Measurements from ENCODE around the gene MARCHF2.

The MARCHF2 gene

DNA sequence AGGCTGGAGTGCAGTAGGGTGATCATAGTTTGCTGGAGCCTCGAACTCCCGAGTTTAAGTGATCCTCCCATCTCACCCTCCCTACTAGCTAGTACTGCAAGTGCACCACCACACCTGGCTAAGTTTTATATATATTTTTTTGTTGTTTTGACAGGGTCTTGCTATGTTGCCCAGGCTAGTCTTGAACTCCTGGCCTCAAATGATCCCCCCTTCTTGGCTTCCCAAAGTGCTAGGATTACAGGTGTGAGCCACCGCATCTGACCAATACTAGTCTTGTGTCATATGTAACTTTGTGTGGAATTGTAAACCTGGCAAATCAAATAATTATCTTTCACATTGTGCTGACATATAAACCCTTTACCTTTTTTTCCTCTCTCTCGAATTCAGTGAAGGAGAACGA lies 41.9 kb downstream of the MARCHF2 start:
- DNase-seq: no peak

DNA sequence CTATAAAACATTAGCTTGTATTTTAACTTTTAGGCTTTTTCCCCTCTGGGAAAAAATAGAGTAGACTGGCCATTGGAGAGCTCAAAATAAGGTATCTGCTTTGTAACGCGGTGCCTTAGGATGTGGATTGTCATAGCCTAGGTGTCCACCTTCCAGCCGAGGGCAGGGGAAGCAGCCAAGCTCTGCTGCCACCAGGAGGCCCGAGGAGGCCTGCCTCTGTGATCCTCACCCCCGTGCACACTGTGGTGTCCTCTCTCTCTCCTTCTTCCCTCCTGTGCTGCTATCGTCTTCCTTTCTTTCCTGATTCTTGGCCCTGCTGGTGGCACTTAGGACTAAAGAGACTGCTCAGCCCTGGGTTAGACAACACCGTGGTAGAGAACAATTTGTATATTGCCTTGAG lies 43.0 kb downstream of the MARCHF2 start:
- DNase-seq: no peak

DNA sequence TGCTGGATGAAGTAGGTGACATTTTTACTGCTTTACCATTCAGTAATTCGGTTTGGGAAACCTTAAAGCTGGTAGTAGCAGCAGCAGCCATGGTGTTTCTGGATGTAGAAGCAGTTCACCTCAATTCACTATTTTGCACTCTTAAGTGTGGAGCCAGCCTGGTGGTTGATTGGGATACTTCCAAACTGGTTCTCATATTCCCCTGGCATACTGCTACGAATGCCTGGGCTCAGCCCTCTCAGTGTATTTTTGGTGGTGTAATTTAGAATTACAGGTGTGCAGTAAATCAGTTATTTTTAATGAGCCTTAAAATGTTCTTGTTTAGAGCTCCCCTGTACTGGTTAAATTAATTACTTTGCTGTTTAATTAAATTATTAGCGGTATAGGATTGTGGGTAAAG lies 44.1 kb downstream of the MARCHF2 start:
- no peak for DNase-seq

DNA sequence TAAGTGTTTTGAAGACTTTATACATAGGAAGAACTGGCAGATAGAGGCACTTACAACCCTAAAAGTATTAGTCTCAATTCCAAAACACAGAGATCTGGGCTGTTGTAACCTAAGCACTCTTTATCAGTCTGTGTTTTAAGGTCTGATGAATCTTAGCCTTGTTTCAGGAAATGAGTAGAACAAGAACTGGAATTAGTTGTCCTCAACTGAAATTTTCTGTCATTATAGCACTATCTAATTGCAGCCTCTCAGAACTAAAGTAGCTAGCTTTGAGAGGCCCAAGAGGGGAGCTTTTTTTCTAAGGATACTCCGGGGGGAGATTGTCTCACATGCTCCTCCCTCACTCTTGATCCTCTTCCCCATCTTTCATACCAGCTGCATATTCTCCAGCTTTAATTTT lies 44.7 kb downstream of the MARCHF2 start:
- no peak for DNase-seq

DNA sequence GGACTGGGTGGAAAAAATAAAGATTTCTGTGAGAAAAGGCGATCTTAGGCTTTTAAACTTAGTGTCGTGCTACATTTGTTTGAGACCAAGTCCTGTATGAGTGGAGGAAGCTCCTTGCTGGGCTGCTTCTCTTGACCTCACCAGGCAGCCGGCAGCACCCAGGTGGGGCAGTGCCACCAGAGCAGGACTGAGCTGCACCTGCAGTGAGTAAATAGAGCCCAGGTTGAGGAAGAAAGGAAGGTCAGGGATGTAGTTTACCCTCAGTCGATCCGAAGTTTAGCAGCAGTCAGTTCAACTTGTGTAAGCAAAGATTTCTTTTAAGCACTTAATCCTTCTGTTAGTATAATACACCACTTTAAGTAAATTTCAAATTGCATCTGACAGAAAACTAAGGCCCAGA lies 45.3 kb downstream of the MARCHF2 start:
- no peak for DNase-seq

DNA sequence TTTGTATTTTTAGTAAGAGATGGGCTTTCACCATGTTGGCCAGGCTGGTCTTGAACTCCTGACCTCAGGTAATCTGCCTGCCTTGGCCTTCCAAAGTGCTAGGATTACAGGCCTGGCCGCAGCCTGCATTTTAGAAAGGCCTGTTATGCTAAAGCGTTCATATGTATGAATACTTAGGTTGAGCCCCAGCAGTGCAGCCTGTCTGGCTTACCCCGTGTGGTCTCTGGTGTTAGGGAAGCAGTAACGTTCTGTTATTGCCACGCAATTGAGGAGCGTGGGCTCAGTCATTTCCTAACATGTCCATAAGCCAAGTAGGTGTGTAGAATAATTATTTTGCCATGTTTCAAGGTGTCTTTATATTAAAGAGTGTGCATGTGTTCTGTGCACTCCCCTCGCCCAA lies 46.0 kb downstream of the MARCHF2 start:
- no peak for DNase-seq

DNA sequence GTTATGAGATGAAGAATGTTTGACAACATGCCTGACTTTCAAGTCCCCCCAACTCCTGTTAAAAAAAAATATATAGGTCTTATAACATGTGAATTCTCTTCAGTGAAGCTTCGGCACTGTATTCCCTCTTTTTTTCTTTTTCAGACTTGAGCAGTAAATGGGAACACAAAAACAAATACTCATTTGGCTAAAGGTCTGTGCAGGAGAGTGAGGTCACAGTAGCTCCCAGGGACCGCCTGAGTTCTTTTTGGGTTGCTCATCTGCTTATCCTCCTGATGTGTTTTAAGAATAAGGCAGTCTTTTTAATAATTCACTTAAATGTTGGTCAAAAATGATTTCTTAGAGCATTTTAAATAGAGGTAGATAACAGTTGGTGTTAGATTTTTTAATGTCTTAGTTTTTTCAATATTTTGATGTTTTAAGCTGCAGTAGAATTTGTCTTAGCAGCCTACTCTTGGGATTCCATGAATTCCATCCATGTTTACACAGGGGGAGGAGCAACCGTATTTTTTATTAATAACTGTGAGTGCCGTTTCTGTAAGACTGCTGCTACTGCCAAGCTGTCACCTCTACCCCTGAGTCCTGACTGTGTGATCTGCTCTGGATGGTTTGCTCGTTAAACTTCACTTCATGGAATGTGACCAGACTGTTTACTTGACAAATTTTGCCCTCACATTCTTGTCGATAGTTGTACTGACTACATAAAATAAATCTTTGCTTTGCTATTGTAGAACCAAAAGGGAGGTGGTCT lies 46.6 kb downstream of the MARCHF2 start:
- no peak for DNase-seq

DNA sequence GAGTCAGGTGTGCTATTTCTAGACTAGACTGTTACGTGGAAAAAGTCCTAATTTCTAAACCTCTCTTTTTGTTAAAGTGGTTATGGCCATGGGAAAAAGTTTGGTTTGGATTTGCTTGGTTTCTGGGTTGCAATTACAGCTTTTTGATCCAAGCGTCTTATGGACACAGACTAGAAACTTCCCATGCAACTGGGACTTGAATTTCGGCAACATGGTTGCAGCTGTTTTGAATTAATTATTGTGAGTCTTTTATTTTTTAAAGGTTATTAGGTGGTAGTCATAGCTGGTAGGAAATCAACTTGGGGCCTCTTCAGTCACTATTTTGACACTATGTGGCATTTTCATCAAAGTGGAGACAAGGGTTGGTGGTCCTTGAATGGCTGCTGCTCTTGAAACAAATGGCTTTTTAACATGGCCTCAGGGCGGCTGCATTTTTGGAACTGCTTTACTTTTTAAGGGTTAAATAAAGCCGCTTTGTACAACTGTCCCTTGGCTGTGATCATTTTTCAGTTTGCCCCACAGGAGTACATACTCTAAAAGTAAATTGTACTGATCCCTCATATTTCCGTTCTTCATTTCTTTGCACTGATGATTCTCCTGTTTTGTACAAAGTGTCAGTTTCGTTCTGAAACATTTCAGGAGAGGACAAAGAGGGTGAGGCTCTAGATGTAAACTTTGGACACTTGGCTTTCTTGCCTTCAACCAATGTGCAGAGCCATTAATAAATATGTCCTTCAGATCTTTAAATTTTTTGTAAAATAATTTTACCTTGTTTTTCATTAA lies 47.6 kb downstream of the MARCHF2 start:
- no peak for DNase-seq

DNA sequence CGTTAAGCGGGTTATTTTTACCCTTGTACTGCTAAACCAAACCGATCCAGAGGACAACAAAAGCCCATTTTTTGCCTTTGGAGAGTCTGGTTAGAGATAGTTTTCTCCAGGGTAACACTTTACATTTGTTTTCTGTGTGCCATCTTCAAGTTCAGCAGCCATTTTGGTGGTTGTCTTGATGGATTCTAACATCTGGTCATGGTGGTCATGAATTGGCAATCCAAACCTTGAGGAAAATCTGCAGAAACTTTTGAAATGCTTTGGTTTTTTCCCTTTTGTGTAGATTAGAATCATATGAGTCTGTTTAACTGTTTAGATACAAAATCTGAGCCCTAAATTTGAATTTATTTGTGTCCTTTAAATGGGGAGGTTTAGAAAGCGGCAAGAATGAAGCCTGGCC lies 48.3 kb downstream of the MARCHF2 start:
- no peak for DNase-seq

DNA sequence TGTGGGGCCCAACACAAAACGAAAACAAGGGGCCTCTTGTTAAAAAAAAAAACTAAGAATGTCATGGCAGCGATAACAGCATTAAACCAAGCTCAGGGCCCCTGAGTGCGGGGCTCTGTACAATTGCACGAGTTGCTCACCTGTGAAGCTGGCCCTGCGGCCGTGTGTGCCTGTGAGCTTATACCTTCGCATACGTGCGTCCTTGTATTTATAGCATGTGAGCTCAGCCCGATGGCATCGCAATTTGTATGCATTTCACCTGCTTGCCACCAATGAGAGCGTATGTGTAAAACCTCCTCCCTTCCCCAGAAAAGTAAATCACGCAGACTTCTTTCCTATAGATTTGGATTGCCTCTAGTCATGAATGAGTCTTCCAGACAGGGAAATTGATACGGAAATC lies 48.8 kb downstream of the MARCHF2 start:
- no peak for DNase-seq

DNA sequence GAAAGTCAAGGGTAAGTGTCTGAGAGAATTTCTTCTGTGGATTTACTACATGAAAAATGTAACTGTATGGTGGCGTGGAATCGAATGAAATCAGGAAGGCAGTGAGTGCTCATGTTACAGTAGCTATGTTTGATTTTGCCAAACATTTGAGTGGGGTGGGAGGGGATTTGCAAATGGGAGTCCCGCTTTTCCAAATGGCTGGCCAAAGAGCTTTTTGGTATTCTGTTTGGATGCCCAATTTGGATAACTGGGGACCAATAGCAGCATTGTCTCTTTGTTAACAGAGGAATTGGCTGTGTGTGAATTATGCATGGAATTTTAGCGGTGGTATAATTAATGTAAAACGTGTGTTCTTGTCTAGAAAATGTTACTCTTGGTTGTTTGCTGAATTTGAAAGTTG lies 49.5 kb downstream of the MARCHF2 start:
- DNase-seq: no peak

DNA sequence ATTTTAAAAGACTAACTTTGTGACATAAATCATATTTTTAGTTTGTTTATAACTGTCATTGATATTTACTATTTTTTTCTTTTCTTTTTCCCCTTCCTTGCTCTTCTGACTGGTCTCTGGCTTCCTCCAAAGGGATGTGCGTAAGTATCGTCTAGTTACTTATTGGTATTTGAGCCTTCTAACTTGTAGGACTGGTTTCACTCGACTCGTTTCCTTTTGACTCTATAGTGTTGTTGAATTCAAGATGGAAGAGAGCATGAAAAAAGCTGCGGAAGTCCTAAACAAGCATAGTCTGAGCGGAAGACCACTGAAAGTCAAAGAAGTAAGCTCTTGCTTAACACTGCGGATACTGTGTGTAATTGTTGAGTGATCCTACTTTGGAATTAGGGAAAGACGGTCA lies 50.3 kb downstream of the MARCHF2 start:
- no peak for DNase-seq

DNA sequence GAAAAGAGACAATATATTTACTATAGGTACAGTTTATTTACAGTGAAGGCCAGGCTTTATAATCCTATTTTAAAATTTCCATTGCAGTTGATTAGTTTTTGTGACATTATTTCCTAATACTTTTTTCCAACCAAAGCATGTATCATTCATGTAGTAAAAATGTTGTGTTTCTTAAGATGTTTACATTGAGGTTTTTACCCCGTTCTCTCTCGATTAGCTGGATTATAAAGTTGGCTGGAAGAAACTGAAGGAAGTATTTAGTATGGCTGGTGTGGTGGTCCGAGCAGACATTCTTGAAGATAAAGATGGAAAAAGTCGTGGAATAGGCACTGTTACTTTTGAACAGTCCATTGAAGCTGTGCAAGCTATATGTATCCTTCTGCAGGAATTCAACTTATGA lies 52.9 kb downstream of the MARCHF2 start:
- DNase-seq: no peak

DNA sequence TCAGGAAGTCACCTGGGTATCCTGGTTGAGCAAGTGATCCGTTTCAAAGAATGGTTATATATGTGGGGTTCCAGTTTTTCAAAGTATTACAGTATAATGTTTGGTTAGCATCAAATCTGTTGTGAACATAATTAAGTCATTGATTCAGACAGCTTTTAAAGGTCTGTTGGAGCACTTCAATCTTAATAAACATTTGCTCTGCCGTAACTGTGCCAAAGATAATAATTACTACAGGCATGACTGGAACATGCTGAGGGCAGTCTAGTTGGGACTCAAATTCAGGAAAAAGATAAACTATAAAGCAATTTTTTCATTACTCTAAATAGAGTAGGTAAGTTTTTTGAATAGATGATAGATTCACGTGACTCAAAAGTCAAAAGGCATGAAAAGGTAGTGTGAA lies 55.0 kb downstream of the MARCHF2 start:
- DNase-seq: no peak

DNA sequence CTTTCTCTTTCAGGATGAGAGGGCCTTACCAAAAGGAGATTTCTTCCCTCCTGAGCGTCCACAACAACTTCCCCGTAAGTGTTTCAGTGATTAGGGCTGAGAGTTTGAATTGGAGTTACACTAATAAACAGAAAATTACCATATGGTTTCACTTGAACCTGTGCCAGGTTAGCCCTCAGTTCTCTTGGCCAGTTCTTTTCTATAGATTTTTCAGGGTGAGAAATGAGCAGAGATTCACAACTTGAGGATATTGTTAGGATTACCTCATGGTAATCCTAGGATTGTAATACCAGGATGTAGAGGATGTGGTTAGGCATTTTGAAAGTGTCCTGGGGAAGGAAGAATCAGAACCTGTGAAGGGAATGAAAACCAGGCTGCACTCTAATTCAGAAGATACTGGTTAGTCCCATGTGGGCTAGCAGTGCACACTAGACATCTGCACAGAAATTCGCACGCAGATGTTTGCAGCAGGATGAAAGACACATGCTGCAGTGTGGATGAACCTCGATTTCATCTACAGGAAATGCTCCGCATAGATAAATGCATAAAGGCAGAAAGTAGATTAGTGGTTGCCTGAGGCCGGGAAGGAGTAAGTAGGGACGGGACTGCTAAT lies 55.8 kb downstream of the MARCHF2 start:
- no peak for DNase-seq

DNA sequence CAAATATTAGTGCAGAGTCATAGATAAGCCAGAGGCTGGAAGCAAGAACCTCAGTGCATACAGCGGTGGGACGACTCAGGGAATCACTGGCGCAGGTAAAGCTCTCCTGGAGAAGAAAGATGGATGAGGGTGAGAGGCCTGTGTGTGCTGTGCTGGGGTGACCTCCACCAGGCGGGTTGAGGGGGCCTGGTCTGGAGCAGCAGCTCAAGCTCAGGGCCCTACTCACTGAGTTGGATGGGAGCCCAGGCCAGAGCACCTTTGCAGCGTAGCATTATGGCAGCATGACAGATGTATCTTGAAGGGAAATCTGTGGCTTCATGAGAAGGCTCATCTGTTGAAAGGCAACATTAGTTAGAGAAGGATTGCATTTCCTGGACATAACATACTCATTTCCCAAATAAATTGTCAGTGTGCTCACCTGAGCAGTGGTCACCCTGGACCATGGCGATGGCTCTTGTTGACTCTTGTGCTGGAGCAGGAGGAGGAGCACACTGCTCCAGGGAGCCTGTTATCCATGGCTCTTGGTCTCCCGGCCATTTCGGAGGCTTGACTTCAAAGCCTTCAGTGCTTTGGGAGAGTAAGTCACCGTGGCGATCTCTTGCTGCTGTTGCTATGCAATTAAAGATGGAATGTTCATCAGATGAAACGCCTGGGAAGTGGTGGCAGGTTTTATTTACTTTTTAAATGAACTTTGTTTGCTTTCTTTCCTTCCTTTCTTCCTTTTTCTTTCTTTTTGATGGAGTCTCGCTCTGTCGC lies 56.7 kb downstream of the MARCHF2 start:
- no peak for DNase-seq

DNA sequence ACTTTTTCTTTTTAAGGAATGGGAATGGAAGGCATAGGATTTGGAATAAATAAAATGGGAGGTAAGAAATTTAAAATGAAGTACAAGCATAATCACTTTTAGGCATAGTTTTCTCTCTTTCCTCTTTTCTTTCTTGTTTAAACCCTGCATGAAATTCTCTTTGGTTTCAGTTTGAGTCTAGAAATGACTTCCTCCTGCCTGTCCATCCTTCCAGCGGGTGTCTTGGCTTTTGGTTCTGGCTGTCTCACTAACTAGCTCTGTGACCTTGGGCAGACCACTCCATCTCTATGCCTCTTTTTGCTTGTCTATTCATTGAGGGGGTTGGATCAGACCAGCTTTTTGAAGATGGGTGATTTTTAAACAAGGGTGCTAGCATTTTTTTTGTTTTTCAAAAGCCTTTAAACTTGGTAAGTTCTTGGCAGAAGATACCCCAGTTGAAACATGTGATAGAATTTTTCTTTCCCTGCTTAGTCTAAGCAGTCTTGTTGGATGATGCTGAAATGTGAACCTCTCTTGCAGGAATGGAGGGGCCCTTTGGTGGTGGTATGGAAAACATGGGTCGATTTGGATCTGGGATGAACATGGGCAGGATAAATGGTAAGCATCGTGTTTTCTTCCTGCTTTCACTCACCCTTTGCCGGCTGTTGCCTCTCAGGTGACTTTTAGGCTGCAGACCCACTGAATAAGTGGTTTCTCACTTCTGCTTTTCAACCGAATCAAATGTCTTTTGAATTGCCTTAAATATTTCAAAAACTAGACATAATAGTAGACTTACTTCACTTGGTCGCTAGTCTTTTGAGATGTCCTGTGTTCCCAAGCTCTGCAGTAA lies 60.8 kb downstream of the MARCHF2 start:
- no peak for DNase-seq

DNA sequence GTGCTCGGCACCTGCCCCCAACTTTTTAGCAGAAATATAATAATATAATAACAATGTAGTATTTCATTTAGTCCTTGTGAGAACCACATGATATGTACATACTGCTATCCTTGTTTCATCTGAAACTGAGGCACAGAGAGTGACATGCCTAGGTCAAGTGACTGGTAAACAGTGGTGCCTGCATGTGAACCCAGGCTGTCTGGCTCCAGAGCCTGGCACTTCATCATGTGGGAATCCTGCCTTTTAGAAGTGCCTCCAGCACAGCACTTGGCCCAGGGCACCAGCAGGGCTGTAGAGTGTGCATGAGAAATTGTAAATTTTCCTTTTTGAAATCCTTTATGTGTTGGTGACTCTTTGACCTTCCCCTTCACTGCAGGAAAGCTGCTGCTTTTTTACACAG lies 61.9 kb downstream of the MARCHF2 start:
- DNase-seq: no peak

DNA sequence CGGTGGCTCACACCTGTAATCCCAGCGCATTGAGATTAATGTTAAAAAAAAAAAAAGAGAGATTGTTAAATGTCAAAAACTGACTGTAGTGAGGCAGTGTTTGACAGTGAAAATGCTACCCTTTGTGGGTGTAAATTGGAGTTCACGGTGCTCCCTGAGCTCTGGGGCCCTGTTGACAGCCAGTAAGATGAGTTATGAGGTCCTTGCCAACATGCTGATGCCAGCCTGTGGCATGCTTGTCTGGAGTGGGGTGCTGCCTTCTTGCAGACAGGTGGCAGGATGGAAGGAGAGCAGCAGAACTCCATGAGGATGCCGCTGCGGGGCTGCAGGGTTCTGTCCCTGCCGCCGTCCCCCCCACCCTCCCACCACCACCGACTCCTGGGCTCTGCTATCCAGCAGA lies 63.4 kb downstream of the MARCHF2 start:
- DNase-seq: no peak

DNA sequence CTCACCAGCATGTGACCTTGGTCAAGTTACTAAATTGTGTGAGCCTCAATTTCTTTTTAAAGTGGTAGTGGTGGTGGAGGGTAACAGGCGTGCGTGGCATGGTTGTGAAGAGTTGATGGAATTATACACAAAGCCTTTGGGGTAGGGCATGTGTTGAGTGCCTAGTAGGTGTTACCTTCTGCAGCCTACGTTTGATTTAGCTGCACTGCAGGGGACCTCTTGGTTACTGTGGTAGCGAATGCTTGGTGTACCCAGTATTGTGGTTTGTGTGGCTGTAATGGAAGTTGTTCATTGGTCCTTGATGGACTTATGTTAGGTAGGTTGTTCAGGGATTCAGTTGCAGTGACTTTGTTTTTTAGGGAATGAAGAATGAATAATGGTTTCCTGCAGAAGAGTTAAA lies 64.8 kb downstream of the MARCHF2 start:
- DNase-seq: no peak

DNA sequence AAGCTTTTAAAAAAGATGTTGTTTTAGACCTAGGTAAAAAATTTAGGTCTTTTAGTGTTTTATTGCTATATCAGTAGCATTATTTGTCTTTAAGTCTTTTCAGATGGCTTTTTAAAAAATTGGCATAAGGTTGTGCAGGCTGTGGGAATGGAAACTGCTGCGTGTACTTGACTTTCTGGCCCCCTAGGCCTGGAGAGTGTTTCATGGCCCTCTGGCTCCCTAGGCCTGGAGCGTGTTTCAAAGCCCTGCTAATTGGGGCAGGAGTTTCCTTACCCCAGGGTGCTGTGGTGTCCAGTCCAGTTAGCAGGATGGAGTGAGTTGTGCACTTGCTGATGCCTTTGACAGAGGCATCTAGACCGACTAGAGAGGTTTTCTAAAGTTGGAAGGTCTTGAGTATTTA lies 65.5 kb downstream of the MARCHF2 start:
- DNase-seq: no peak

DNA sequence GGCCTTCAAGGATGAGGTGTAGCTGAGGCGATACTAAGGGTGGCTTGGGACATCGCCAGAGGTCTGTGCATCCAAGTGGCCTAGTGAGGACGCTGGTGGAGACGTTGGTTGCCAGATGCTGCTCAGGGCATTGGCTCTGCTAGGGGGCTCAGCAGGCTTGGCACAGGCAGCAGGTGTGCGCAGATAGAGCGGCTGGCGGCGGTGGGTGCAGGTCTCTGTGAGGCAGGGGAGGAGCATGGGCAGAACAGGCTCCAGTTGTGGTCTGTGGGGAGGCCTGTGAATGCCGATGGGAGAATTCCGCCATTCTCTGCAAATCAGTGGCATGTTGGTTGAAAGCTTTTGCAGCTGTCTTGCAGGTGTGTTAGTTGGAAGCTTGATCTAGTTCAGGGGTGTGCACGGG lies 68.1 kb downstream of the MARCHF2 start:
- no peak for DNase-seq

DNA sequence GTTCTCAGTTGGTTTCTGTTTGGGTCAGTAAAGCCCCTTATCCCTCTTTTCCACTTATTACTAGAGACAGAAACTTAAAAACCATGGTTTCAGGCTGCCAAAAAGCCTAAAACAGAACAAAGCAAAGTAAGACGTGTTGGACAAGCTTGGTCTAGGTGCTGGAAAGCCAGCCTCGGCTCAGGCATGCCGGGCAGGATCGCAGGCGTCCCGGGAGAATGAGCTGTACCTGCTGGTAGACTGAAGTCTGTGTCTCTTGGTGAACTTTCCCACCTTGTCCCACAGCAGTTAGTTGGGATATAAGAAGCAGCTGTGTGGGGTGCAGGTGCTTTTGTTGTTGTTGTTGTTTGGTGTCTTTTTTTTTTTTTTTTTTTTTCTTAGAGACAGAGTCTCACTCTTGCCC lies 68.5 kb downstream of the MARCHF2 start:
- no peak for DNase-seq

Data from NCI-H187 (cell line).